Thyroid gland (tissue), 4 donors: ENCODE results near the gene PTGS1.

ENCODE experiments used
- POLR2A ChIP-seq, 2 donors: fragments of 450-650 bp; IDR thresholded peaks; one replicate each; pipeline ENCODE4 v1.6.1; 2017; ENCODE audit warnings: antibody characterized with exemption in 2 of 2, mild to moderate bottlenecking in 2 of 2, moderate library complexity in 1 of 2
- TF ChIP-seq, protein P1 (sequence below), 6 experiments: fragments of 200-600 bp in 3 of 6; fragments of 450-650 bp in 3 of 6; sonication (generic) in 3 of 6; IDR thresholded peaks; one replicate each; pipeline ENCODE4 v1.5.1; 2016 to 2019; ENCODE audit warnings: antibody characterized with exemption in 6 of 6, mild to moderate bottlenecking in 2 of 6, inconsistent platforms in 1 of 6, moderate library complexity in 1 of 6

DNA sequence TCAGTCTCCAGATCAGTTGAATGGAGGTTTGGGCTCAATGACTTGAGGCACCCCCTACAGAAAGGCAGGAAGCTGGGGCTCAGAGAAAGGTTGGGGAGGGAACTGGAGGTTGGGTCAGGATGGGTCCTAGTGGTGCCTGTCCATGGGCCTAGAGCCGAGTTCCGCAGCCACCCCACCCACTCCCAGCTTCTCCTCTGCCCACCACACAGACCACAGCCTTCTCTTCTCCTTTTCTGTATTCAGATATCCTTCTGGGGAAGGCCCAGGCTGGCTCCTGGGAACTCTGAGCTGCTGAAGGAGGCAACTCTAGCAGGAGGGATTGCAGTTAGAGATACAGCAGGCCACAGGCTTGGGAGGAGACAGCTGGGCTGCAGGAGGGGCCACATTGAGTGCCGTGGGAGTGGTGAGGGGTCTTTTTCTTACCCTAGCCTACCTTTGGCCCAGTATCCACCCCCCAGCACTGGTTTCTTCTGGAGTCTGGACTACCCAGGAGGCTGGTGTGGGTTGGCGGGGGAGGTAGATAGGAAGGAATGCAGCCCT is 15.4 kb upstream of the PTGS1 start:
- TF ChIP-seq, protein P1, sequence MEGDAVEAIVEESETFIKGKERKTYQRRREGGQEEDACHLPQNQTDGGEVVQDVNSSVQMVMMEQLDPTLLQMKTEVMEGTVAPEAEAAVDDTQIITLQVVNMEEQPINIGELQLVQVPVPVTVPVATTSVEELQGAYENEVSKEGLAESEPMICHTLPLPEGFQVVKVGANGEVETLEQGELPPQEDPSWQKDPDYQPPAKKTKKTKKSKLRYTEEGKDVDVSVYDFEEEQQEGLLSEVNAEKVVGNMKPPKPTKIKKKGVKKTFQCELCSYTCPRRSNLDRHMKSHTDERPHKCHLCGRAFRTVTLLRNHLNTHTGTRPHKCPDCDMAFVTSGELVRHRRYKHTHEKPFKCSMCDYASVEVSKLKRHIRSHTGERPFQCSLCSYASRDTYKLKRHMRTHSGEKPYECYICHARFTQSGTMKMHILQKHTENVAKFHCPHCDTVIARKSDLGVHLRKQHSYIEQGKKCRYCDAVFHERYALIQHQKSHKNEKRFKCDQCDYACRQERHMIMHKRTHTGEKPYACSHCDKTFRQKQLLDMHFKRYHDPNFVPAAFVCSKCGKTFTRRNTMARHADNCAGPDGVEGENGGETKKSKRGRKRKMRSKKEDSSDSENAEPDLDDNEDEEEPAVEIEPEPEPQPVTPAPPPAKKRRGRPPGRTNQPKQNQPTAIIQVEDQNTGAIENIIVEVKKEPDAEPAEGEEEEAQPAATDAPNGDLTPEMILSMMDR (IDR thresholded peaks at IDR 0.05), result no peak
- TF ChIP-seq POLR2A (IDR thresholded peaks at IDR 0.05), result no peak
